Measurements from ENCODE around the gene C16orf74.

The C16orf74 gene

DNA sequence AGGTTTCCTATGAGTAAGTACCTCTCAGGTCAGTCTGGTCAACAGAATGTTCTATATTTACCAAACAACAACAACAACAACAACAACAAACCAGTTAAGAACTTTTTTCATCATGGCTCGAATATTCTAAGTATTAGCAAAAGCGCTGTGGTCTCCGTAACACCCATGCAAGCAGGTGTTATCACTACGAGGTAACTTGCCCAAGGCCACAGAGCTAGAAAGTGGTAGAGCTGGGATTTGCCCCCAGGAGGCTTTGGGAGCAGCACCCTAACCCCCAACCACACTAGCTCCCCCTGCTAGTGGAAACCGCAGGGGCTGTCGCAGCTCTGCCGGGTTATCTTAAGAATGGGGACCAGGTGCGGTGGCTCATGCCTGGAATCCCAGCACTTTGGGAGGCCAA is 23.9 kb upstream of the C16orf74 start:
- no peak for DNase-seq (ENCODE audit: low read depth in 3 of 3)

DNA sequence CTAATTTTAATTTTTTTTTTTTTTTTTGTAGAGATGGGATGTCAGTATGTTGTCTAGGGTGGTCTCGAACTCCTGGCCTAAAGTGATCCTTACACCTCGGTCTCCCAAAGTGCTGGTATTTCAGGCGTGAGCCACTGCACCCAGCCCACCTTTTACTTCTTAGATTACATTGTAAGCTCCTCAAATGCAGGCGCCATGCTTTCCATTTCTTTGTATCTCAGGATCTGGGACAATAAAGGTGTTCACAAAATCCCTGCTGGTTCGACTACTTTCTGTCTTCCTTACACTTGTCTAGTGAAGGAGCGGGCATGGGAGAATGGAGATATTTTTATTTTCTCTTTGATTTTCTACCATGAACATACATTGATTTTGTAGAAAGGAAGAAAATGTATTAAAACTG is 23.2 kb upstream of the C16orf74 start:
- DNase-seq (ENCODE audit: low read depth in 3 of 3): no peak

GRCh38 chr16:85773044-85773443 is 22.1 kb upstream of the C16orf74 start:
- no peak for DNase-seq (ENCODE audit: low read depth in 3 of 3)

DNA sequence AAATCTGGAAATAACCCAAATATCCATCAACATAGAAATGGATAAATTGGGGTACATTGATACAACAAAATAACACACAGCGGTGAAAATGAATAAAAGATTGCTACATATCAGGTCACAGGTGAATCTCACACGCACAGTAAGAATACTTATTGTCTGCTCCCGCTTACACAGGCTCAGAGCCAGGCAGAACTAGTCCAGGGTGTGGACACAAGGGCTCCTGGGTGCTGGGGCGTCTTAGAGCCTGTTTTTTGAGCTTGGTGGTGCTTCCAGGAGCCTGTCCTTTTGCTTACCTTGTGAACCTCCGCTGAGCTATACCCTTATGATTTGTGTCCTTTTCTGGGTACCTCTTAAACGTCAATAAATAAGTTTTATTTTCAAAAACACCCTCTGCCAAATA is 19.8 kb upstream of the C16orf74 start:
- no peak for DNase-seq (ENCODE audit: low read depth in 3 of 3)

- no peak for DNase-seq (ENCODE audit: low read depth in 3 of 3)
Measured at GRCh38 chr16:85768199-85768598, 17.3 kb upstream of the C16orf74 start.

- no peak for DNase-seq (ENCODE audit: low read depth in 3 of 3)
Measured at GRCh38 chr16:85767531-85767930, 16.6 kb upstream of the C16orf74 start.

GRCh38 chr16:85765767-85766166 is 14.9 kb upstream of the C16orf74 start:
- no peak for DNase-seq (ENCODE audit: low read depth in 3 of 3)

- no peak for DNase-seq (ENCODE audit: low read depth in 3 of 3)
Measured at GRCh38 chr16:85765211-85765610, 14.3 kb upstream of the C16orf74 start.

DNA sequence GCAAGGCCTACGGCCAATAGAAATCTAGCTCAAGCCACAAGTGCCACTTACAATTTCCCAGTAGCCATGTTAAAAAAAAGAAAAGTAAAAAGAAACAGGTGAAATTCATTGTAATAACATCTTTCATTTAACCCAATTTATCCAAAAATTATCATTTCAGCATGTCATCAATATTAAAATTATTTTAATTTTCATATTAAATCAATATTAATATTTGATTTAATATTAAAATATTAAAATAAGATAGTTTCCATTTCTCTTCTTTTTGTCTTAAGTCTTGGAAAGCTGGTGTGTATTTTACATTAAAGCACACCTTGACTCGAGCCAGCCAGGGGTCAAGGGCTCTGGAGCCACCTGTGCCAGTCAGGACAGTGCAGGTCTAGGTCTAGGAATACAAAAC is 12.7 kb upstream of the C16orf74 start:
- no peak for DNase-seq (ENCODE audit: low read depth in 3 of 3)

- DNase-seq (ENCODE audit: low read depth in 3 of 3): no peak
Measured at GRCh38 chr16:85762970-85763369, 12.1 kb upstream of the C16orf74 start.

DNA sequence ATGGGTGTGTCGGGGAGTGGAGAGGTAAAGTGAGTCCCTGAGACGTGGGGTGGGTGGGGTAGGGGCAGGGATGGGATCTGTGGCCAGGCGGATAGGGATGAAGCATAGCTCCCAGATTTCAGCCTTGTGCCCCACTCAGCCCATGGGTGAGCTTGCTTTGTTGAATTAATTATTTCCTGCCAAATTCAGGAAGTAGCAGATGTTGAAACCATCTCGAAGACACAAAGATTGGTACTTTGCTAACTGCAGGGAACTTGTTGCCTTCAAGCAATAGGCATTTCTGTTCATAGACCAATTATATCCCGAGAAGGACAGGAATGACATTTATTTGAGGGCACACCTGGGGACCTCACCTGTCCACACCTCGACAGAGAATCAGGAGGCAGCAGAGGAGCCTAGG is 11.0 kb upstream of the C16orf74 start:
- no peak for DNase-seq (ENCODE audit: low read depth in 3 of 3)

- DNase-seq (ENCODE audit: low read depth in 3 of 3): no peak
Measured at GRCh38 chr16:85759631-85760419, 8.9 kb upstream of the C16orf74 start.

DNA sequence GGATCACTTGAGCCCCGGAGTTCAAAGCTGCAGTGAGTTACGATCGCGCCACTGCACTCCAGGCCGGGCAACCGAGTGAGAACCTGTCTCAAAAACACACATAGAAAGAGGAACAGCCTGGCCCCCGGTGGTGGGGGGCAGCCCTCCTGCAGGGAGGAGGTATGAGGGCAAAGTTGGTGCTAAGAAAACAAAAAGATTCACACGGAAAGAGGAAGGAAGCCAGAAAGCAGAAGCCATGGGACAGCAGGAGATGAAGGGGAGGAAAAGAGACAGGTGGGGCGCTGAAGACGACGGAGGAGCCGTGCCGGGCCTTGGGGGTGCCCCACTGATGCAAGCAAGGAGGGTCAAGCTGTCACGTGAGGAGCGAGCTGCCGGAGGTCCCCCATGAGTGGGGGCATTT is 8.2 kb upstream of the C16orf74 start:
- no peak for DNase-seq (ENCODE audit: low read depth in 3 of 3)

GRCh38 chr16:85757341-85757822 is 6.5 kb upstream of the C16orf74 start:
- DNase-seq (ENCODE audit: low read depth in 3 of 3): no peak

DNA sequence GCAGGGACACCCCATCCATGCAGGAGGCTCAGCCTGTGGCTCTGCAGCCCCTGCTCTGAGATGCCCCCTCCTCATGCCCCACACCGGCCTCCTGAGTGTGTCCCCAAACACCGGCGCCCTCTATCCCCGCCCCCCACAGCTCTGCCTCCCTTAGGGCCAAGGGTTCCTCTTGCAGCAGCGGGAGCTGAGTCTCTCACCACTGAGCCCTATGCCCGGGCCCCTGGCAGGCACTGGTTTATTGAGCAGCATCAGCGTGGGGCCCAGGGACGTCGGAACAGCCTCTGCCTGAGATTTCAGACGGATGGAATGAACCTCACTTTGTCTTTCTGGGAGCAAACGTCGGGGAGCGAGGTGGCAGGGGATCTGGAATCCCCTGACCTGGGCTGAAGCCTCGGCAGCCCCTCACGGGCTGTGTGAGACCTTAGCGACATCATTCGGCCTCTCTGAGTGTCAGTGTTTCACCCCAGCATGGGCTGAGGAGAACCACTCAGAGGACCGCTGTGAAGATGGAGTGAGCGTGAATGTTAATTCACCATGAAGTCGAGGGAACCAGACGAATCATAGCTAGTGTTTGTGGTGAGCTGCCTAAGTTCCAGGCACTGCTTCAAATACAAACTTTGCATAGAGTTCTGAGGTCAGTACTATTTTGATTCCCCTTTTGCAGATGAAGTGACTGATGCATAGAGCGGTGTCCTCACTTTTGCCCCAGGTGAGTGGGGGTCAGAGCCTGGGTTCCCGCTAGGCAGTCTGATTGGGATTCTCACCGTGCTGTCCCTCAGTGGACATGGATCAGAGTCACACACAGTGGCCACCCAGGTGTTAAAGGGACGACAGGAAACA is 5.3 kb upstream of the C16orf74 start:
- no peak for DNase-seq (ENCODE audit: low read depth in 3 of 3)

DNA sequence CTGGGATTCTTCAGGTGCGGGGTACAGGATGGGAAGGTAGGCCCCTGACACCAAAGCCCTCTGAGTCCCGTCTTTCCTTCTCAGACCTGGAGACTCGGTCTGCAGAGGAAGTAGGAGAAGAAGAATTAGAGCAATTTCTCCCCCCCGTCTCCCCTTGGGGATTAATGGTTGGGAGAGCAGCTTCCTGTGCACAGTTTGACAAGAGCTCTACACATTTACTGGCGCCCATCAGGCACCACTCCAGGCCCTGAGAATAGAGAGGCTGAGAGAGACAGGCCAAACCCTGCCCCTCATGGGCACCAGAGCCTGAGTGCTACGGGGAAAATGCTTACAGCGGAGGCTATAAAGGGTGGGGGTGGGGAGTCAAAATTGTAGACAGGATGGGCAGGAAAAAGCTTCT is 3.5 kb upstream of the C16orf74 start:
- DNase-seq (ENCODE audit: low read depth in 3 of 3): no peak

GRCh38 chr16:85753976-85754375 is 3.1 kb upstream of the C16orf74 start:
- no peak for DNase-seq (ENCODE audit: low read depth in 3 of 3)

DNA sequence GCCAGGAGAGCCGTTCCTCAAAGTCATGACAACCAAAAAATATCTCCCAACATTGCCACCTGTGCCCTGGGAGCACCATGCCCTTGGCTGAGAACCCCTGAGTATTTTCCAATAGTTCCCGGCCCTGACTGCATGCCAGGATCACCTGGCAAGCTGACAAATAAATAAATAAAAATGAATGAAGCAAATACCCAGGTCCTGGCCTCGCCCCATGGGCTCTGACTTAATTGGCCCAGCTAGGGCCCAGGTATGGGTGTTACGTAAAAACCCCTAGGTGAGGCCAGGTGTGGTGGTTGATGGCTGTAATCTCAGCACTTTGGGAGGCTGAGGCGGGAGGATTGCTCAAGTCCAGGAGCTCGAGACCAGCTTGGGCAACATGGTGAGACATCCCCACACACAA is 2.7 kb upstream of the C16orf74 start:
- no peak for DNase-seq (ENCODE audit: low read depth in 3 of 3)

DNA sequence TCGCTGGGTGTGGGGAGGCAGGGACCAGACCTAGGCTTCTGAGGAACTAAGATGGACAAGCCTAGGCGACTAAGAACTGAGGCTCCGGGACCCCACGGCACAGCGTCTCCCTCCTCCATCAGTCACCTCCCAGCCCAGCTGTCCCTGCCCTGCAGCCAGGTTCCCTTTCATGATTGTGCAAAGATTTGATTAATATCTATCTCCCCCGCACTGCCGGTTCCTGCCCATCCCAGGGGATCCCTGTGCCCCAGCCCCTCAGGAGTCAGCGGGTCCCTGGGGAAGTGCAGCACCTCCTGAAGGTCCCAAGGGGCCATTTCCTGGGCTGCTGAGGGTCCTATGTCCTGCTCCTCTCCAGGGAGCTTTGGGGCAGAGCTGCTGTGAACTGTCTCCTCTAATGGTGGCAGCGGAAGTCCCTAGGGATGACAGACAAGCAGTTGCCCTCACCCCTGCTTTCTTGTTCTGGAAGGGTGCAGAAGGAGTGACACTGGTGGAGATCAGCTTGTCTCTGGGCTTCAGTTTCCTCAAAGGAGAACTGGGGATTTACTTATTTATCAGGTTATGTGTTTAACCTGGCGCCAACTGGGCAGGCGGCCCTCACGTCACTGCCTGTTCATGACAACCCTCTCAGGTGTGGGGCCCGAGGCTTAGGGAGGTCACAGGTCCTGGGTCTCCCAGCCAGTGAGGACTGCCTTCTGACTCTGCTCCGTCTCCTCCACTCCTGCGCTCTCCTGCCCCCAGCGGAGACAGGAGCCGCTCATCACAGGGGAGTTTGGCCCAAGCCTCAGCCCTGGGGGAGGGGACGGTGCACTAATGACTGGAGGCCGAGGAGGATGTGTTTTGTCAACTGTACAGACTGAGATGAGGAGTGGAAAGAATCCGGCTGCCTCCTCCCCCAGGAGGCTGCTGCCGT is 1.9 kb upstream of the C16orf74 start:
- DNase-seq (ENCODE audit: low read depth in 3 of 3): no peak

DNA sequence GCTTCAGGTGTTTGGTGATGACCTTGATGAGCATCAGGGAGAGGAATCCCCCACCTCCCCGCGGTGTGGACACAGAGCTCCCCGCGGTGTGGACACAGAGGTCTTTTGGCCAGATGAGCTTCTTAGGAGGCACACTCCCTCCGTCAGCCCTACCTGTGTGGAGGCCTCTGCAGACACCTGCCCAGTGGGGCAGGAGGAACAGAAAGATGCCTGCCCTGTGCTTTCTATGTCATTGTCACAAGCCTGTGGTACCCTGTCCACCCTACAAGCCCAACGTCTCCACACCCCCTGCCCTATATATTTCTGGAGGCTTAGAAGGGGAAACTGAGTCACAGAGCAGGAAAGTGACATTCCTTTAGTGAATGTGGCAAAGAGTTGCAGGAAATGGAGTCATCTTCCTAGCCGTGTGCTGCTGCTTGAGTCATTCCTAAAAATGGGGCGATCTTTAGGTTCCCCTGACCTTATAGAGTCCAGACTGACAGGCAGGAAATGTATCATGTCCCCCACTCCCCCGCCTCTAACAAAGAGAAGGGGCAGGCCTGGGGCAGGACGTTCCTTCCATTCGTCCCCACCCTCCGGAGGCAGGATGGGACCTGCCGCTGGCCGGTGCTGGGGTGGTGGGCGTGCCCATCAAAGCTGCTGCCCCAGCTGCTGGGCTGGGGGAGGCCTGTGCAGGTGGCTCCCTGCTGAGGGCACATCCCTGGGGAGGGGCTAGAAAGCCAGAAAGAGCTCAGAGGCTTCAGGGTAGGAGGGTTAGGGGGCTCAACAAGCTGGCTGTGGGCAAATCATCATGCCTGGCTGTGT is 1.0 kb upstream of the C16orf74 start:
- no peak for DNase-seq (ENCODE audit: low read depth in 3 of 3)

Data from stimulated activated CD4-positive, alpha-beta T cell treated with anti-CD3 and anti-CD28 coated beads, TNF-alpha, amount 100 ng/mL, for 4 hours (primary cell).